Stimulated activated CD4-positive, alpha-beta T cell treated with anti-CD3 and anti-CD28 coated beads, Interleukin-1b, Interleukin-23, amount 100 ng/mL, for 48 hours (primary cell): Measurements from ENCODE around the gene PRPF38A.
"Not testable (repeated sequence)": the region's sequence is repeated elsewhere in the genome, so short reads cannot be mapped to it uniquely, and the experiment has no call there.

Source experiments
- DNase-seq: peaks from one replicate; pipeline ENCODE4 v3.0.0-alpha.2; 2020

Gene PRPF38A, protein sequence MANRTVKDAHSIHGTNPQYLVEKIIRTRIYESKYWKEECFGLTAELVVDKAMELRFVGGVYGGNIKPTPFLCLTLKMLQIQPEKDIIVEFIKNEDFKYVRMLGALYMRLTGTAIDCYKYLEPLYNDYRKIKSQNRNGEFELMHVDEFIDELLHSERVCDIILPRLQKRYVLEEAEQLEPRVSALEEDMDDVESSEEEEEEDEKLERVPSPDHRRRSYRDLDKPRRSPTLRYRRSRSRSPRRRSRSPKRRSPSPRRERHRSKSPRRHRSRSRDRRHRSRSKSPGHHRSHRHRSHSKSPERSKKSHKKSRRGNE

GRCh38 chr1:52404116-52404974 is at the start of gene PRPF38A, which contains the start of gene ORC1:
Gene PRPF38A, plus strand, starts transcription at chr1:52404602. Its CDS starts 148 bp downstream, at chr1:52404750.
Gene ORC1, minus strand, starts transcription at chr1:52404423. Its CDS starts 2,200 bp downstream, at chr1:52402223.
- peak; percentile 98 for DNase-seq

DNA sequence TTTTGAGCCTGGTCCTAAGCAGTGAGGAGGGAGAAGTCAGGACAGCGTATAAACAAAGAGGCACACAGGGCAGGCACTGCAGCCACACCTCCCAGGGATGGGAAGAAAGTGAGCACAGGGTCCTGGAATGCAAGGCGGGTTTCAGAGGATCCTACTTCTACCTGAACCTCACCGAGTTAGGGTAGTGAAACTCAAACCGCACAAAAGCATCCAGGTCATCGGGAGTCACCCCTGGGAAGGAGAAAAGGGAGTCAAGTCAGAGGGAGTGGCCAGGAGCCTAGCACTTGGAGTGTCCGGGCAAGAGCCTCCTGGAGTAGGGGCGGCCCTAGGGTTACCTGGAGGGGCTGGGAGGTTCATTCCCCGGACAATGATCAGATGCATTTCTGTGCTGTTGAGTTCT is 49.0 kb upstream of the PRPF38A start:
- DNase-seq, result no peak

- DNase-seq, result no peak
These were observed 48.4 kb upstream of the PRPF38A start for GRCh38 chr1:52355847-52356505.

- DNase-seq, result no peak
These were observed 47.5 kb upstream of the PRPF38A start for GRCh38 chr1:52356818-52357355.

DNA sequence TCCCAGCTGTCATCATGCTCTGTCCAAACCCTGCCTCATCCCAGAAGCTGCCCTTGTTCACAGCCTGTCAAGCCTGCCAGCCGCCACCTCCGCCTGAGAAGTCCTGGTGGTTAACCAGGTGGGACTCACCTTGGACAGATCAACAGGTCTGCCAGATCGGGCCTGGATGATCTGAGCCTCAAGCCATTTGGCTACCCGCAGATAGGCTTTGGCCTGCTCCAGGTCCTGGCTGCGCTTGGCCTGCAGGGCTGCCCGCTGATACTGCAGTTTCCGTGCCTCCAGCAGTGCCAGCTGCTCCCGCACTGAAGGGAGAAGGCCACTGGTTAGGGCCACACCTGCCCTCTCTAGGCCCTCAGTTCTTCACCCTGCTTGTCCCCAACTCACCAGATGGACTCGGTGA is 47.0 kb upstream of the PRPF38A start:
- no peak for DNase-seq

DNA sequence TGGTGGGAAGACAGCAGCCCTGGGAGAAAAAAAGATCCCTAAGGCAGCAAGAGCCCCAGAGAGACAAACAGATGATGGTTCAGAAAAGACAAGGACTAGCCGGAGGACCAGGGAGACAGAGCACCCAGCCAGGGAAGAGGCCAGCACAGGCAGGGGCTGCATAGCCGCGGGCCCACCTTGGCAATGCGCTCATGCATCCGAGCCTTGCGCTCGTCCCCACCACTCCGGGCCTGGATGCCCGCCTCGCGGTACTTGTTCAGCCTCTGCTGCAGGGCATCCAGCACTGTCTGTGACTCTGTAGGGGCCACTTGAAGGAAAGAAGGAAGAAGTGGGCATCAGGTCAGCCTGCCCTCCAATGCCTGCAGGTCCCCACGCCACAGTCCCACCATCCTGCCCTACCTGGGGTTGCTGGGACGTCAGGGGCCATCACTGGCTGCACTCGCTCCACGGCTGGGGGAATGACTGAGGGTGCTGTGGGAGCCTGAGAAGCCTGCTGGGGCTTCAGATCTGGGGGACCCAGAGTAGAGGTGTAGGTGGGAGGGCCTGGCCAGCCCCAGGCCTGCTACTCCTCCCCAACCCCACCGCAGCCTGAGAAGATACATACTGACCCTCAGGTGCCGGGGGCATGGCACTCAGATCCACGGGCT is 45.4 kb upstream of the PRPF38A start:
- DNase-seq, result no peak

GRCh38 chr1:52359676-52360594 is 44.5 kb upstream of the PRPF38A start:
- DNase-seq, result no peak

- DNase-seq, result no peak
These were observed 43.8 kb upstream of the PRPF38A start for GRCh38 chr1:52360595-52360968.

- DNase-seq, result peak; percentile 24
These were observed 40.1 kb upstream of the PRPF38A start for GRCh38 chr1:52364235-52364839.

- DNase-seq, result peak; percentile 11
These were observed 39.2 kb upstream of the PRPF38A start for GRCh38 chr1:52365071-52365745.

DNA sequence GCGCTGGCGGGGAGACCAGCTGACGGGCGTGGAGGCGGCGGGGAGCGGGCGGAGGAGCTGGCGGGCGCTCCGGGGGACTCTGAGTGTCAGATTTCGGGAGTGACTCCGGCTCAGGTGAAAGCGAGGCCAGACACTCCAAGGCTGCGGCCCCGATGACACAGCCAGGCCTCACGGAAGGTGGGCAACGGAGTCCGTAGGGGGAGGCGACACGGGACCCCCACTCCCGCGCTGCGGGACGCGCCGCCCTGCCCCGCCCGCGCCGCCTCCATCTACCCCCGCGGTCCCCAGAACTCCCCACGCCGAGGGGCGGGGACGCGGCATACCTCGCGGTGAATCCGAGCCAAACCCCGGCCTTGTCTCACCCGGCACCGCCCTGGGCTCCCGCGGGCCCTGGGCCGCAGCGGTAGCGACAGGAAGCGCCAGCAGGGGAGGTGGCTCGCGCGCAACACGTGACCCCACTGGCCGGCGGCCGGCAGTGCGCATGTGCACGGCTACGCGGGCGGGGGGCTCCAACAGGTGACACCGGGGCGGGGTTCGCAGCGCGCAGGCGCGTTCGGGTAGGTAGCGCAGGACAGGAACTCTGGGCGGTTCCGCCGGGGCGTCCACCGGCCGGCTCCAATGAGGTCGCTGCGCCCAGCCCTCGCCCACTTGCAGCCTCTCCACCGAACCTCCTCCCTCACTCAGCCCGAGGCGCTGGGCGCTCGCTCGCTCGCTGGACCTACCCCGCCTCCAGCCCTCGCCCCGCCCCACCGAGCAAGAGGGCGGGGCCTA is 38.5 kb upstream of the PRPF38A start, which contains the start of gene CC2D1B:
TSS of gene CC2D1B (minus strand) at position 460 of the 771 bp plus-strand sequence. CDS start 1,585 bp downstream, outside the sequence.
- peak; percentile 99 for DNase-seq

DNA sequence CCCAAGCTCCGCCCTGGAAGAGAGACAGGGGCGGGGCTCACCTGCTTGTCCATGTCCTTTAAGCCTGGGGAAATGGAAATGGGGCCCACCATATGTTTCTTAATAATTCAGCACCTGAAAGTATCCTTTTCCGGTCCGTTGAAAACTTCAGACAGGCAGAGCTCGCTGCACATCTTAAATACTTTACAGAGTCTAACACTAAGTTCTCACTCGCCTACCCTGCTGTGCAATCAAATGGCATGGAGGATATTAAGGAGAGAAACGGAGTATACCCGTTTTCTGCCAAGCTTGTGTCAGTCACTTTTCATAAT is 37.9 kb upstream of the PRPF38A start:
- no peak for DNase-seq

GRCh38 chr1:52367272-52367671 is 37.1 kb upstream of the PRPF38A start:
- no peak for DNase-seq

DNA sequence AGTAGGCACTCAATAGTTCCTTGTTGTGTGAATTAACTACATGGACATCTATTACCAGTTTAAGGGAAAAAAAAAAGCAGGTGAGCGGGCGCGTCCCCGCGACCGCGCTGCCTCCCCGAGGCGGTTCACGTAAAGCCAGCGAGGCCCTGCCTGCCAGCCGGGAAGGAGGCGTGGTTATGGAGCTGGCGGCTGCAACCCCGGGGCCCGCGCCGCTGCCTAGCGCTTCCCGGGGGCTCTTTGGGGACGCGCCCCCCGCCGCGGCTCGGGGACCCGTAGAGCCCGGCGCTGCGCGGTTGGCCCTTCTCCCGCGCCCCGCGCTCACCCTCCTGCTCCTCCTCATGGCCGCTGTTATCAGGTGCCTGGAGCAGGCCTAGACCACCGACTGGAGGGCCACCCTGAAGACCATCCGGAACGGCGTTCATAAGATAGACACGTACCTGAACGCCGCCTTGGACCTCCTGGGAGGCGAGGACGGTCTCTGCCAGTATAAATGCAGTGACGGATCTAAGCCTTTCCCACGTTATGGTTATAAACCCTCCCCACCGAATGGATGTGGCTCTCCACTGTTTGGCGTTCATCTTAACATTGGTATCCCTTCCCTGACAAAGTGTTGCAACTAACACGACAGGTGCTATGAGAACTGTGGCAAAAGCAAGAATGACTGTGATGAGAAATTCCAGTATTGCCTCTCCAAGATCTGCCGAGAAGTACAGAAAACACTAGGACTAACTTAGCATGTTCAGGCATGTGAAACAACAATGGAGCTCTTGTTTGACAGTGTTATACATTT is 35.8 kb upstream of the PRPF38A start:
- peak; percentile 60 for DNase-seq

DNA sequence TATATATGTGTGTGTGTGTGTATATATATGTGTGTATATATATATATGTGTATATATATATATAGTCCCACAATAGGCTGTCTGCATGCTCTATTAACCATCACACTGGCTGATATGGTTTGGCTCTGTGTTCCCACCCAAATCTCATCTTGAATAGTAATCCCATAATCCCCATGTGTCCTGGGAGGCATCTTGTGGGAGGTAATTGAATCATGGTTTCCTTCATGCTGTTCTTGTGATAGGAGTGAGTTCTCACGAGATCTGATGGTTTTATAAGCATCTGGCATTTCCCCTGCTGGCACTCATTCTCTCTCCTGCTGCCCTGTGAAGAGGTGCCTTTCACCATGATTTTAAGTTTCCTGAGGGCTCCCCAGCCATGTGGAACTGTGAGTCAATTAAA is 34.6 kb upstream of the PRPF38A start:
- not testable (repeated sequence) for DNase-seq

DNA sequence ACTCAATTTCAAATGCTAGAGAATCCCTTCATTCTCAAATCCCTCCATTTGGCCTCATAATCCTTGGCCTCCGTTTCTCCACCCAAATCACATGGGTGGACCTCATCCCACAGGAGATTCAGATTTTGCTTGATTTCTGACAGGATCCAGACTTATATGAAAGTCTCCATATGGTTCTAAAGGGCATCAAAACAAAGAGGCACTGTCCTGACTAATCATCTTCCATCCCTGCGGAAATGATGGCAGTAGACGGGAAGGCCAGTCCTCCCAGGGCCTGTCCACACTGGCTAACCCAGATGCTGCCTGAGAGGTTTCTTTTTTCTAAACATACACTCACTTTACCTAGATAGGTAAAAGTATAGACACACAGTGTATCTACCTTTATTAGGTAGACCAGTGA is 19.0 kb upstream of the PRPF38A start:
- no peak for DNase-seq

DNA sequence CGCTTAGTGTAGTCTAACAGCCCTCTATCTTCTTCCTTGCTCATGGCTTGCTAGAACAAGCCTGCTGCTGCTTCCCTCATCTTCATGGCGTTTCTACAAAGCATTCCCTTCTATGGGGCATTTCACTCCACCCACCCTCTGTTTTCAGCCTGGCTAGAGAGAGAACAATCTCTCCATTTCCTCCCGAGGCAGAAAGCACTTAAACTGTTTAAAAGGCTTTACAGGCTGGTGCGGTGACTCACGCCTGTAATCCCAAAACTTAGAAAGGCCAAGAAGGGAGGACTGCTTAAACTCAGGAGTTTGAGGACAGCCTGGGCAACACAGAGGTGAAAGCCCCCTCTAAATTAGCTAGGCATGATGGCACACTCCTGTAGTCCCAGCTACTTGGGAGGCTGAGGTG is 17.9 kb upstream of the PRPF38A start:
- no peak for DNase-seq

GRCh38 chr1:52393174-52393573 is 11.2 kb upstream of the PRPF38A start:
- no peak for DNase-seq

DNA sequence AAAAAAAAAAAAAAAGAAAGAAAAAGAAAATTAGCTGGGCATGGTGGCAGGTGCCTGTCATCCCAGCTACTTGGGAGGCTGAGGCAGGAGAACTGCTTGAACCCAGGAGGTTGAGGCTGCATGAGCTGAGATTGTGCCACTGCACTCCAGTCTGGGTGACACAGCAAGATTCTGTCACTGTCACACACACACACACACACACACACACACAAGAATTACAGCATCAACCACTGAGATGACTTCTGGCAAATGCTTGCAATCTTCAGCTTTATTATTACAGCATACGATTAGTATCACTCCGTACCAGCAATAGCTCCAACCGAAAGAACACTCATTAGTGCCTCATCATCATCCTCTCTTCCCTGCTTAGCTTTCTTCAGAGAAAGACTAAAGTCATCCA is 4.8 kb upstream of the PRPF38A start:
- no peak for DNase-seq
